GM18511 (cell line): ENCODE measurements around the gene LIG3.
"Not testable (repeated sequence)": the region's sequence is repeated elsewhere in the genome, so short reads cannot be mapped to it uniquely, and the experiment has no call there.

Experiments used
- ATAC-seq: cut with Tn5 transposase; IDR thresholded peaks from one replicate; pipeline ENCODE4 v1.9.1; 2021; ENCODE audit warnings: mild to moderate bottlenecking, moderate library complexity; ENCODE audit not compliant: unreplicated experiment

Gene LIG3

GRCh38 chr17:34998205-34998604 lies 17.9 kb downstream of the LIG3 start:
- peak; percentile 66 for ATAC-seq

GRCh38 chr17:34999456-34999855 lies 19.1 kb downstream of the LIG3 start:
- ATAC-seq, result no peak

GRCh38 chr17:35000965-35001364 lies 20.7 kb downstream of the LIG3 start:
- not testable (repeated sequence) for ATAC-seq

GRCh38 chr17:35001549-35001948 lies 21.2 kb downstream of the LIG3 start:
- no peak for ATAC-seq

- no peak for ATAC-seq
Measured at GRCh38 chr17:35002876-35003551, 22.7 kb downstream of the LIG3 start.

- no peak for ATAC-seq
Measured at GRCh38 chr17:35003778-35004177, 23.5 kb downstream of the LIG3 start.

GRCh38 chr17:35006345-35006744 lies 26.0 kb downstream of the LIG3 start:
- ATAC-seq, result no peak

- no peak for ATAC-seq
Measured at GRCh38 chr17:35006961-35007360, 26.6 kb downstream of the LIG3 start.

GRCh38 chr17:35010093-35010492 lies 29.8 kb downstream of the LIG3 start:
- ATAC-seq, result no peak

GRCh38 chr17:35011671-35012216 lies 31.4 kb downstream of the LIG3 start:
- ATAC-seq, result no peak

GRCh38 chr17:35016369-35016768 lies 36.1 kb downstream of the LIG3 start:
- no peak for ATAC-seq

GRCh38 chr17:35017021-35017420 lies 36.7 kb downstream of the LIG3 start:
- no peak for ATAC-seq

GRCh38 chr17:35018814-35019213 lies 38.5 kb downstream of the LIG3 start:
- ATAC-seq, result no peak

- no peak for ATAC-seq
Measured at GRCh38 chr17:35019386-35020179, 39.3 kb downstream of the LIG3 start.

- ATAC-seq, result no peak
Measured at GRCh38 chr17:35021520-35022380, 41.4 kb downstream of the LIG3 start.

GRCh38 chr17:35022536-35023063 lies 42.3 kb downstream of the LIG3 start:
- peak; percentile 75 for ATAC-seq

- ATAC-seq, result no peak
Measured at GRCh38 chr17:35023538-35023937, 43.2 kb downstream of the LIG3 start.

GRCh38 chr17:35025541-35025940 lies 45.2 kb downstream of the LIG3 start:
- ATAC-seq, result no peak

- not testable (repeated sequence) for ATAC-seq
Measured at GRCh38 chr17:35028097-35028496, 47.8 kb downstream of the LIG3 start.

- no peak for ATAC-seq
Measured at GRCh38 chr17:35028531-35029262, 48.4 kb downstream of the LIG3 start.
